Measurements from ENCODE around the gene NTSR1.

DNA sequence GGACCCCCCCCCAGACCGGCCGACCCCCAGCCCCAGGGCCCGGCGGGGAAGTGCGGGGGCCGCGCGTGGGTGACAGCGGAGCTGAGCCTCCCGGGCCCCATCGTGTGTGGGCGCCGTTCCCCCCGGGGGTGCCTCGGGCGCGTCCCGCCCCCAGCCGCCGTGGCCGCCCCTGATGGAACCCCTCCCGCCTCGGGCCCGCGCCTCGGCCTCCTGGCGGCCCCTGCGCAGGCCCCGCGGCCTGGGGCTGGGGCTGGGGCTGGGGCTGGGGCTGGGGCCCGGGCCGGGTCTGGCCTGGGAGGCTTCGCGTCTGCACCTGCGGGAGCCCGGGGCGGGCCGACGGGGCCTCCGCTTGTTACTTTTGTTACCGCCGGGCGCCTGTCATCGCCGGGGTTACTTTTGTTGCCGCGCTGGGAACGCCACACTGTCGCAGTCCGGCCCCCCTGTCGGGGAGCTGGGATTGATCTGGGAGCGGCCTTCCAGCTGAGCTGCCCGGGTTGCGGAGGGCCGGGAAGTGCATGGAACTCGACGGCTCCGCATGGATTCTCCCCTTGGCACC lies 96.6 kb downstream of the NTSR1 start:
- TF ChIP-seq POLR2AphosphoS5 (IDR thresholded peaks at IDR 0.05; ENCODE audit: low read depth, low read length), result no peak
- no peak for TF ChIP-seq SIN3A (IDR thresholded peaks at IDR 0.05; ENCODE audit: borderline replicate concordance, insufficient read depth, low read length)
- no peak for TF ChIP-seq TAF1 (IDR thresholded peaks at IDR 0.05; ENCODE audit: borderline replicate concordance, insufficient read depth, low read length)
- TF ChIP-seq, protein P1, sequence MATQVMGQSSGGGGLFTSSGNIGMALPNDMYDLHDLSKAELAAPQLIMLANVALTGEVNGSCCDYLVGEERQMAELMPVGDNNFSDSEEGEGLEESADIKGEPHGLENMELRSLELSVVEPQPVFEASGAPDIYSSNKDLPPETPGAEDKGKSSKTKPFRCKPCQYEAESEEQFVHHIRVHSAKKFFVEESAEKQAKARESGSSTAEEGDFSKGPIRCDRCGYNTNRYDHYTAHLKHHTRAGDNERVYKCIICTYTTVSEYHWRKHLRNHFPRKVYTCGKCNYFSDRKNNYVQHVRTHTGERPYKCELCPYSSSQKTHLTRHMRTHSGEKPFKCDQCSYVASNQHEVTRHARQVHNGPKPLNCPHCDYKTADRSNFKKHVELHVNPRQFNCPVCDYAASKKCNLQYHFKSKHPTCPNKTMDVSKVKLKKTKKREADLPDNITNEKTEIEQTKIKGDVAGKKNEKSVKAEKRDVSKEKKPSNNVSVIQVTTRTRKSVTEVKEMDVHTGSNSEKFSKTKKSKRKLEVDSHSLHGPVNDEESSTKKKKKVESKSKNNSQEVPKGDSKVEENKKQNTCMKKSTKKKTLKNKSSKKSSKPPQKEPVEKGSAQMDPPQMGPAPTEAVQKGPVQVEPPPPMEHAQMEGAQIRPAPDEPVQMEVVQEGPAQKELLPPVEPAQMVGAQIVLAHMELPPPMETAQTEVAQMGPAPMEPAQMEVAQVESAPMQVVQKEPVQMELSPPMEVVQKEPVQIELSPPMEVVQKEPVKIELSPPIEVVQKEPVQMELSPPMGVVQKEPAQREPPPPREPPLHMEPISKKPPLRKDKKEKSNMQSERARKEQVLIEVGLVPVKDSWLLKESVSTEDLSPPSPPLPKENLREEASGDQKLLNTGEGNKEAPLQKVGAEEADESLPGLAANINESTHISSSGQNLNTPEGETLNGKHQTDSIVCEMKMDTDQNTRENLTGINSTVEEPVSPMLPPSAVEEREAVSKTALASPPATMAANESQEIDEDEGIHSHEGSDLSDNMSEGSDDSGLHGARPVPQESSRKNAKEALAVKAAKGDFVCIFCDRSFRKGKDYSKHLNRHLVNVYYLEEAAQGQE (IDR thresholded peaks at IDR 0.05; ENCODE audit: insufficient read depth in 1 of 2, low read depth in 2 of 2, low read length in 2 of 2), result no peak
